Transverse colon (tissue), 4 donors: ENCODE measurements around the gene MGLL.

Experiments
- CTCF ChIP-seq, 5 experiments: fragments of 200-600 bp in 3 of 5; fragments of 450-650 bp in 2 of 5; sonication (generic) in 3 of 5; IDR thresholded peaks; 1 replicate in 2 of 5; 2 replicates in 3 of 5; pipeline ENCODE4 v1.5.1; 2016 to 2017; ENCODE audit warnings: antibody characterized with exemption in 5 of 5, inconsistent platforms in 3 of 5, mild to moderate bottlenecking in 2 of 5, moderate library complexity in 1 of 5
- EP300 ChIP-seq: sonication (generic); formaldehyde crosslinking; IDR thresholded peaks from one replicate; pipeline ENCODE4 v1.6.1; 2017; ENCODE audit warnings: antibody characterized with exemption, low read depth
- POLR2A ChIP-seq: fragments of 450-650 bp; IDR thresholded peaks from one replicate; pipeline ENCODE4 v1.6.1; 2016; ENCODE audit warnings: antibody characterized with exemption, mild to moderate bottlenecking, moderate library complexity
- POLR2AphosphoS5 ChIP-seq, 3 donors: sonication (generic); formaldehyde crosslinking; IDR thresholded peaks; one replicate each; pipeline ENCODE4 v1.6.1; 2016; ENCODE audit warnings: antibody characterized with exemption in 3 of 3

GRCh38 chr3:127794972-127795371, 27.3 kb downstream of the MGLL start:
- TF ChIP-seq POLR2AphosphoS5 (IDR thresholded peaks at IDR 0.05): no peak
- no peak for TF ChIP-seq CTCF (IDR thresholded peaks at IDR 0.05)
- no peak for TF ChIP-seq POLR2A
- TF ChIP-seq EP300: no peak
